GM19025 (cell line): ENCODE results near the gene SPRR2F.

Experiments
- ATAC-seq: cut with Tn5 transposase; IDR thresholded peaks from one replicate; pipeline ENCODE4 v1.9.1; 2021; ENCODE audit warnings: mild to moderate bottlenecking, low read depth, moderate library complexity; ENCODE audit not compliant: unreplicated experiment

SPRR2F gene

DNA sequence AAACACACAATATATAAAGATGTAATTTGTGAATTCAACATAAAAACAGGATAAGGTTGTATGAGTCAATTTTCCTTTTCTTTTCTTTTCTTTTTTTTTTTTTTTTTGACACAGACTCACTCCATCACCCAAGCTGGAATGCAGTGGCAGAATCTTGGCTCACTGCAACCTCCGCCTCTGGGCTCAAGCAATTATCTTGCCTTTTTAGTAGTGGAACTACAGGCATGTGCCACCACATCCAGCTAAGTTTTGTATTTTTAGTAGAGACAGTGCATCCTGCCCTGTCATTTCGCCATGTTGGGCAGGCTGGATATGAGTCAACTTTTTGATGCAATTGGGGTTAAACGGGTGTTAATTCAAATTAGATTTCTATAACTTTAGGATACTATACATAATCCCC, 31.6 kb downstream of the SPRR2F start:
- no peak for ATAC-seq

GRCh38 chr1:153072806-153073726, 40.2 kb downstream of the SPRR2F start:
- no peak for ATAC-seq

DNA sequence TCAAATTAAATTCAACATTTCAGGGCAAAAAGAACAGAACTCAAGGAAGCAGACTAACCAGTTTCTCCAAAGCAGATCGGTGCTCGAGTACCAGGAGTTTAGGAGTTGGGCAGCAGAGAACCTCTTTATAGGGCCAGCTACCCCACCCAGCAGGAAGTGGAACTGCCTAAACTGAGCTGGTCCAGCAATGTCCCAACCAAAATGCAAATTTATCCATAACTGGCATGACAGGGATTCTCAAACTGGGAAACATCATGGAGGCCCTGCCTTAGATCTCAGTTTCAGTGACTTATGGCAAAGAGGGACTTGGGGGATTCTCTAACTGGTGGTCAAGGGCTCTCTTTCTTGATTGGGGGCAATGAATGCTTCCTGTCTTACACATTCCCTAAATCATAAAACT, 41.8 kb downstream of the SPRR2F start, which contains the start of gene SPRR2B:
TSS of gene SPRR2B (minus strand) at position 101 of the 400 bp plus-strand sequence. CDS start 772 bp downstream, outside the sequence.
- no peak for ATAC-seq

DNA sequence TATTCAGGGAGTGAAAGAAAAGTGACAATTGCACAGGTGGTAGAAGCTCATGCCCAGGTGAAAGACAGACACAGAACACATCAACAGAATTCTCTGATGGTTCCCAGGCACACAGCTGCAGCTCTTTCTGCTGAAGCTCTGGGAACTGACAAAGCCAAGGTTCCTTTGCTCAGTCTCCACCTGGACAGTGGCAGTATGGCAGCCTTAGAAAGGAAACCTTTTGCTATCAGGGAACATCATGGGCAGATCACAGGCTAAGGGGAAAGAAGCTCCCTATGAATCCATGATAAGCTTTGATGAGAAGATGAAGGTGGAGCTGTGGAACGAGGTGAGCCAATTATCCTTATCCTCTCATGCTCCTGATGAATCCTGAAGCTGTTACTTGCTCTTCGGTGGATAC, 43.1 kb downstream of the SPRR2F start:
- no peak for ATAC-seq
